Kidney (tissue), 14 donors: ENCODE results near the gene CCDC85A. TPM values are rescaled to one million over a fixed set of nuclear protein-coding genes. Genes with fewer than 3 reads are reported as not detected.
"Not testable (repeated sequence)": the region's sequence is repeated elsewhere in the genome, so short reads cannot be mapped to it uniquely, and the experiment has no call there.

Source experiments
- DNase-seq, 5 donors: peaks; one replicate each; pipeline ENCODE4 v3.0.0-alpha.2; 2013 to 2020
- FAIRE-seq: peaks from 2 replicates; lab custom pipeline; 2012; peaks lifted over from hg19 to GRCh38; lab: Jason Lieb, UNC
- H3K27ac ChIP-seq, 2 donors: one replicate each; pipeline ENCODE4 v1.7.0; 2013; ENCODE audit warnings: low read depth in 2 of 2, low read length in 2 of 2, inconsistent platforms in 1 of 2
- H3K27me3 ChIP-seq: one replicate; pipeline ENCODE4 v1.7.1; 2013; ENCODE audit warnings: low read length, inconsistent platforms; ENCODE audit not compliant: control insufficient read depth, insufficient read depth
- H3K36me3 ChIP-seq, 3 donors: one replicate each; pipeline versions ENCODE4 v1.7.0 to v1.7.1; 2013; ENCODE audit warnings: low read length in 3 of 3, control low read depth in 1 of 3, inconsistent platforms in 1 of 3; ENCODE audit not compliant: insufficient read depth in 3 of 3, control insufficient read depth in 2 of 3
- H3K4me1 ChIP-seq, 3 donors: one replicate each; pipeline versions ENCODE4 v1.7.0 to v1.7.1; 2013; ENCODE audit warnings: low read length in 3 of 3, inconsistent platforms in 1 of 3, low read depth in 1 of 3; ENCODE audit not compliant: control insufficient read depth in 2 of 3, insufficient read depth in 2 of 3
- H3K4me3 ChIP-seq, 3 donors: one replicate each; pipeline versions ENCODE4 v1.7.0 to v1.8.1; 2013; ENCODE audit warnings: low read length in 3 of 3, control low read depth in 1 of 3, inconsistent platforms in 1 of 3
- H3K9ac ChIP-seq, 3 donors: one replicate each; pipeline versions ENCODE4 v1.7.0 to v1.7.1; 2013; ENCODE audit warnings: low read length in 3 of 3, control low read depth in 1 of 3, inconsistent platforms in 1 of 3
- H3K9me3 ChIP-seq, 3 donors: one replicate each; pipeline versions ENCODE4 v1.7.0 to v1.7.1; 2013; ENCODE audit warnings: low read length in 3 of 3, control low read depth in 1 of 3, inconsistent platforms in 1 of 3; ENCODE audit not compliant: control insufficient read depth in 2 of 3, insufficient read depth in 1 of 3
- CTCF ChIP-seq: IDR thresholded peaks from 3 replicates; pipeline ENCODE4 v1.5.1; 2012; ENCODE audit warnings: mild to moderate bottlenecking, moderate library complexity, borderline replicate concordance; ENCODE audit not compliant: insufficient read depth; ENCODE audit errors: extremely low read depth
- intact Hi-C: fragments of 100-400 bp; cut with DNase I; formaldehyde crosslinking; loops from one replicate; pipeline ENCODE4 v1.11.1; 2022
- polyA plus RNA-seq: library from polyadenylated mRNA; stranded (reverse); fragments of 350-450 nt; fragmentation: Illumina TruSeq; extraction: RNeasy Lipid Tissue Mini Kit (QIAGEN cat#74804); gene quantifications from one replicate; pipeline ENCODE4 v1.2.3, GENCODE V29; 2014; ENCODE audit warnings: low read depth, low replicate concordance; ENCODE audit not compliant: insufficient read depth
- total RNA-seq: library from RNA; stranded (reverse); fragmentation: NEBNext Ultra II Directional; extraction: Animal tissue kit (Norgen Biotek cat#: 25700); gene quantifications from one replicate; pipeline ENCODE4 v1.2.1, GENCODE V29; 2021
- donor health status: control.
- donor health status: control.
- donor health status: control.
- donor health status: control.
- donor health status: control.
- donor health status: DM: yes; HTN: yes; CAD: no.
- donor health status: Normal renal cell carcinoma (clear cell type).

Gene CCDC85A
- total and polyA plus RNA-seq, 2 donors from 2014 or later = 0.65 to 2.1 TPM

GRCh38 chr2:56147907-56148306 is 35.9 kb upstream of the CCDC85A start:
- no peak overlapping the region for H3K4me3 ChIP-seq
- no peak for TF ChIP-seq CTCF

GRCh38 chr2:56148825-56149224 is 35.0 kb upstream of the CCDC85A start:
- FAIRE-seq (no peak), DNase-seq (no peak)
- Histone ChIP-seq H3K4me3 (no peak overlapping the region), H3K36me3 (no peaks in the 10 kb centered on the region), H3K27ac (no peak overlapping the region), H3K9ac (no peak overlapping the region), H3K27me3 (no peaks in the 10 kb centered on the region), H3K9me3 (no peaks in the 10 kb centered on the region), H3K4me1 (no peaks in the 10 kb centered on the region)
- no peak for TF ChIP-seq CTCF
- intact Hi-C loops = no loop called here

More at GRCh38 chr2:56147907-56148306, 35.9 kb upstream of the CCDC85A start:
- H3K27ac ChIP-seq = no peak overlapping the region
- H3K27me3 ChIP-seq = no peaks in the 10 kb centered on the region
- no peaks in the 10 kb centered on the region for H3K4me1 ChIP-seq
- intact Hi-C loops = no loop called here
- H3K36me3 ChIP-seq = no peaks in the 10 kb centered on the region
- no peak for DNase-seq
- no peak for FAIRE-seq
- no peaks in the 10 kb centered on the region for H3K9me3 ChIP-seq
- H3K9ac ChIP-seq = no peak overlapping the region

- DNase-seq (no peak), FAIRE-seq (no peak)
- TF ChIP-seq CTCF = no peak
- no peak overlapping the region for H3K4me3 ChIP-seq
- no peaks in the 10 kb centered on the region for H3K4me1 ChIP-seq
- no peaks in the 10 kb centered on the region for H3K36me3 ChIP-seq
- no peaks in the 10 kb centered on the region for H3K9me3 ChIP-seq
- H3K9ac ChIP-seq = no peak overlapping the region
- H3K27ac ChIP-seq = no peak overlapping the region
- intact Hi-C loops = no loop called here
- H3K27me3 ChIP-seq = no peaks in the 10 kb centered on the region
These were observed 31.9 kb upstream of the CCDC85A start for GRCh38 chr2:56151841-56152240.

GRCh38 chr2:56155188-56155587 is 28.6 kb upstream of the CCDC85A start:
- Histone ChIP-seq H3K4me3 (no peak overlapping the region), H3K27ac (no peak overlapping the region), H3K36me3 (no peaks in the 10 kb centered on the region), H3K27me3 (no peaks in the 10 kb centered on the region), H3K9ac (no peak overlapping the region), H3K4me1 (no peaks in the 10 kb centered on the region), H3K9me3 (no peaks in the 10 kb centered on the region)
- DNase-seq = no peak
- TF ChIP-seq CTCF = no peak
- intact Hi-C loops = no loop called here
- no peak for FAIRE-seq

GRCh38 chr2:56159875-56160274 is 23.9 kb upstream of the CCDC85A start:
- H3K27me3 ChIP-seq, H3K4me3 ChIP-seq, DNase-seq, FAIRE-seq, H3K4me1 ChIP-seq, H3K9me3 ChIP-seq, H3K9ac ChIP-seq, H3K27ac ChIP-seq, intact Hi-C loops, H3K36me3 ChIP-seq: not testable (repeated sequence)
